HG02970 (cell line): Measurements from ENCODE around the gene CNOT4.
"Not testable (repeated sequence)": the region's sequence is repeated elsewhere in the genome, so short reads cannot be mapped to it uniquely, and the experiment has no call there.

Source experiments
- ATAC-seq: cut with Tn5 transposase; IDR thresholded peaks from one replicate; pipeline ENCODE4 v1.9.1; 2021; ENCODE audit warnings: mild to moderate bottlenecking, moderate library complexity, moderate number of reproducible peaks; ENCODE audit not compliant: unreplicated experiment, low FRiP score

The CNOT4 gene

GRCh38 chr7:135517060-135517459, 7.2 kb upstream of the CNOT4 start:
- no peak for ATAC-seq

- no peak for ATAC-seq
Measured at GRCh38 chr7:135514856-135515255, 5.0 kb upstream of the CNOT4 start.

GRCh38 chr7:135512135-135512887, 2.4 kb upstream of the CNOT4 start:
- ATAC-seq = no peak

DNA sequence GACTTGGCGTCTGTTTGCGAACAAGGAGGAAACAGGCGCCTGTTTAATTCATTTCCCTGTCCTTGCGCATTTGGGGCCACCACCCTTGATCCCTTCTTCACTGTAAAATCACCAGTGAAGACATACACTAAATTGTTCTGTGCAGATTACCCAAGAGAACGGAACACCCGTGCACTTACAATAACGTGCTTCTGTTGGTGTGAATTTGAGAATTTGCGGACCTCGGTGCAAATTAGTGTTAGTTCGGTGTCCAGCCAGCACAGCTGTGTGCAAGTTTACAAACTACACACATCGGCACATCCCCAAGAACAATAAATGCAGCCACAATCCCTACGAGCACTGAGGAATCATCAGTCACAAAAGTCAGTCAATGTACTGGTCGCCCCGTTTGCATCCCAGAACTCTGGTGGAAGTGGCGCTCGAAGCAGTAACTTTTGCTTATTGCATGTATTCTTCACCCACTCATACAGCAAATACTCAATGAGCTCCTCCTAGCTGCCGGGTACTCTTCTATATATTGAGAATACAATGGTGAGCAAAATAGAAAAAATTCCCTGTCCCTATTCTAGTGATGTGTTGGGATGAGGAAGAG, 786 bp upstream of the CNOT4 start:
- ATAC-seq = no peak

- no peak for ATAC-seq
Measured at GRCh38 chr7:135509589-135509838, 388 bp downstream of the CNOT4 start.

GRCh38 chr7:135508883-135509588, 866 bp downstream of the CNOT4 start:
- ATAC-seq = no peak

DNA sequence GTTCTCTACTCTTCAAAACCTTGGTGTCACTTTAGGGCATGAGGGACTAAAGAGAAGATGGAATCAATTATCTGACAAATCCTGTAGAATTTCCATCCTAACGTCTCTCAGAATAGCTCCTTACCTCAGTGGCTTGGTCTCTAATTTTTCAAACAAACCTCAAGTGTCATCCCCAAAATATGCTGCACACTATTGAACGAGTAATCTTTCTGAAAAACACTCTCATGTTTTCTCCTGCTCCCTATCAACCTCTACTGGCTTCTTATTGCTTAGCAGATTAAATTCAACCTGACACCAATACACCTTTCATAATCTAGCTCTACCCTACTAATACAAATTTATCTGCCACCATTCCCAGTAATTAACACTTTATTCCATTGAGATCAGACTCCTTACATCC, 8.5 kb downstream of the CNOT4 start:
- ATAC-seq = no peak

DNA sequence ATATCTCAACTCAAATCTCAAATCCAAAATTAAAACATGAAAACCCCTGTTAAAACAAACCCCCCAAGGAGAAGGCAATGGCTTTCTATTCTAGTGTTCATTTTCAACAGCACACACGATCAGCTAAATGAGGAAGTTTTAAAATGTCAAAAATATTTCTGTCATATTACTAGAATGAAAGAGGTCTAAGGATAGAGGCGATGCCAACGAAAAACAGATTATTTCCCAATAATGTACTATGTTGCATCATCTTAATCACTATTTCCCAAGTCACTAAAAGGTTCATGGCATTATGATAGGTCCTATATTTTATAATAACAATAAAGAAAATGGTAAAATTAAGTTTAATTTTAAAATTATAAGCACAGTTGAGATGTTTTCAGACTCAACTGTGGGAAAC, 10.1 kb downstream of the CNOT4 start:
- ATAC-seq = no peak

- ATAC-seq = not testable (repeated sequence)
Measured at GRCh38 chr7:135497161-135497560, 12.7 kb downstream of the CNOT4 start.

- ATAC-seq = no peak
Measured at GRCh38 chr7:135493362-135493761, 16.5 kb downstream of the CNOT4 start.

DNA sequence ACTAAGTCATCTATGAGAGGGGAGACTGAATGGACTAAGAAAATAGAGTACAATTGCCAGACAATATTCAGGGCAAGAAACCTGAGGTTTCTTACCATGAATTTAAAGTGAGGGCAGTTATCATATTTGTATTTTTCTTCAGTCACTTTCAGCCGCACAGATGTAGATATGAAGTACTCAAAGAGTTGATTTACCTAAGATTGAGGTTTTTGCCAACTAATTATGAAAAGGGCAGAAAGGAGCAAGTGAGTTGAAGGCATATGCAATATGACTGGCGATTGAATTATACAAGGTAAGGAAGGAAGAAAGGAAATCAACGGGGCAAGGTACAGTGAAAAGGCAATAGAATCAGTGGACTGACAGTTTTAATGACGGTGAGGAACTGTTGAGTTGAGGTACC, 17.8 kb downstream of the CNOT4 start:
- ATAC-seq = no peak

GRCh38 chr7:135490783-135491182, 19.1 kb downstream of the CNOT4 start:
- no peak for ATAC-seq

DNA sequence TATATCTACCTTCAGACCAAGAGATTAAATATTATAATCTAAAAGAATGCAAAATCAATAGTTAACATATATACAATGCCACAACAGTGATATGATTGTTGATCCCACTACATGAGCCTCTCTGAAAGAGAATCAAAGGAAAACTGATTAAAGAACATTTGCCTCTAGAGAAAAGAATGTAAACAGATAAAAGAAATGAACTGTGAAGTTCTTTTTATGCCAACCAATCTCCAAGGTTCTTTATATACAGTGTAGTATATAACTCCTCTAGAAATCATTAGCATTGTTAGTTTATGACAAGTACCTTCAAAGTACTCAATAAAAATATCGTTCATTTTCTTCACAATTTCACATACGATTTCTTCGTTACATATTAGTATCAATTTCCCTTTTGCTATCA, 20.1 kb downstream of the CNOT4 start:
- ATAC-seq = no peak

- ATAC-seq = no peak
Measured at GRCh38 chr7:135486261-135486920, 23.5 kb downstream of the CNOT4 start.

- ATAC-seq = no peak
Measured at GRCh38 chr7:135481598-135481979, 28.3 kb downstream of the CNOT4 start.

- ATAC-seq = no peak
Measured at GRCh38 chr7:135480966-135481597, 28.8 kb downstream of the CNOT4 start.

DNA sequence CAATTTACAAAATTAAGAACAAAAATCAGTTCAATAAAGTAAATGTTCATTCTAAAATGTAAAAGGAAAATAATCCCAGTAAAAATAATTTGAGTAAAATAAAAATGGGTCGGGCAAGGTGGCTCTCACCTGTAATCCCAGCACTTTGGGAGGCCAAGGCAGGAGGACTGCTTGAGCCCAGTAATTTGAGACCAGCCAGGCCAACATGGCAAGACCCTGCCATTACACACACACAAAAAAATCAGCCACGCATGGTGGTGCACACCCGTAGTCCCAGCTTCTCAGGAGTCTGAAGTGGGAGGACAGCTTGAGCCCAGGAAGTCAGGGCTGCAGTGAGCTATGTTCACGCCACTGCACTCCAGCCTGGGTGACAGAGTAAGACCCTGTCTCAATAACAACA, 34.4 kb downstream of the CNOT4 start:
- ATAC-seq = no peak

GRCh38 chr7:135469705-135470104, 40.2 kb downstream of the CNOT4 start:
- ATAC-seq = not testable (repeated sequence)

DNA sequence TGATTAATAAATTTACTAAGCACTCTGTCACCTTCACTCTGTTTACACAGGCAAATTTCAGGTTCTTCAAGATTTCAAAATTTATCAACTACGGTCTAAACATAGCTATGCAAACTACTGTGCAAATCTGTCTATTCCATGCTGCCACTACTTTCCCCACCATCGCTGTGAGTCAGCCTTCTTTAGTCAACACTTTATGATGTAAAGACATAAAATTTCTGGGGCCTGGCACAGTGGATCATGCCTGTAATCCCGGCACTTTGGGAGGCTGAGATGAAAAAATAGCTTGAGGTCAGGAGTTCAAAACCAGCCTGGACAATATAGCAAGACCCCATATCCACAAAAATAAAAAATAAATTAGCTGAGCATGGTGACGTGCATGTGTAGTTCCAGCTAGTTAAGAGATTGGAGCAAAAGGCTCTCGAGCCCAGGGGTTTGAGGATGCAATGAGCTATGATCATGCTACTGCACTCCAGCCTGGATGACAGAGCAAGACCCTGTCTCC, 42.6 kb downstream of the CNOT4 start:
- no peak for ATAC-seq

DNA sequence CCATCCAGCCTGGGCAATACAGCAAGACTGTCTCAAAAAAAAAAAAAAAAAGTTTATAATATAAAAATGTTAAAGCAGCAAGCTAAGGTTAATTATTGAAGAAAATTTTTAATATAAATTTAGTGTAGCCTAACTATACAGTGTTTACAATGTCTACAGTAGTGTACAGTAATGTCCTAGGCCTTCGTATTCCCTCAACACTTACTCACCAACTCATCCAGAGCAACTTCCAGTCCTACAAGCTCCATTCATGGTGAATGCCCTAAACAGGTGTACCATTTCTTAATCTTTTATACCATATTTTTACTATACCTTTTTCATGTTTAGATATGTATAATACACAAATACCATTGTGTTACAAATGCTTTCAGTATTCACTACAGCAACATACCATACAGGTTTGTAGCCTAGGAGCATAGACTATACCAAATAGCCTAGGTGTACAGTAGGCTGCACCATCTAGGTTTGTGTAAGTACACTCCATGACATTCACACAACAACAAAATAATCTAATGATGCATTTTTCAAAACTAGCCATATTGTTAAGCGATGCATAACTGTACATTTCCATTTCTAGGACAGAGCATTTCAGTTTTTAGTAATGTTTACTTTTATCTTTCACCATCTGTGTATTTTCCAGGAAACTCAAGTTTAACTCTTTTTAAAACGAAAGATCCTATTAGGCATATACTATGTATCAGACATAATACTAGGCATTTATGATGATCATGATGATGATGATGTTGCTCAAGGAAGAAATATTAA, 43.3 kb downstream of the CNOT4 start:
- no peak for ATAC-seq
